G401 (cell line): ENCODE measurements around the gene SCN4A. TPM values are rescaled to one million over a fixed set of nuclear protein-coding genes. Genes with fewer than 3 reads are reported as not detected.
"Not testable (repeated sequence)": the region's sequence is repeated elsewhere in the genome, so short reads cannot be mapped to it uniquely, and the experiment has no call there.

ENCODE experiments used
- DNase-seq: peaks from one replicate; pipeline ENCODE4 v3.0.0-alpha.2; 2015; ENCODE audit warnings: low spot score
- in situ Hi-C: cut with HindIII; loops from 2 replicates; pipeline ENCODE4 v1.10.0; 2016; ENCODE audit warnings: low sequenced_read_pairs, mixed read lengths
- total RNA-seq: library from RNA; depleted of rRNA; stranded (reverse); fragments of >200 nt; shearing (Covaris generic); gene quantifications from 2 replicates; pipeline ENCODE4 v1.2.3, GENCODE V29; 2014

Gene SCN4A
- total RNA-seq, 1 experiment from 2014 or later: not detected

DNA sequence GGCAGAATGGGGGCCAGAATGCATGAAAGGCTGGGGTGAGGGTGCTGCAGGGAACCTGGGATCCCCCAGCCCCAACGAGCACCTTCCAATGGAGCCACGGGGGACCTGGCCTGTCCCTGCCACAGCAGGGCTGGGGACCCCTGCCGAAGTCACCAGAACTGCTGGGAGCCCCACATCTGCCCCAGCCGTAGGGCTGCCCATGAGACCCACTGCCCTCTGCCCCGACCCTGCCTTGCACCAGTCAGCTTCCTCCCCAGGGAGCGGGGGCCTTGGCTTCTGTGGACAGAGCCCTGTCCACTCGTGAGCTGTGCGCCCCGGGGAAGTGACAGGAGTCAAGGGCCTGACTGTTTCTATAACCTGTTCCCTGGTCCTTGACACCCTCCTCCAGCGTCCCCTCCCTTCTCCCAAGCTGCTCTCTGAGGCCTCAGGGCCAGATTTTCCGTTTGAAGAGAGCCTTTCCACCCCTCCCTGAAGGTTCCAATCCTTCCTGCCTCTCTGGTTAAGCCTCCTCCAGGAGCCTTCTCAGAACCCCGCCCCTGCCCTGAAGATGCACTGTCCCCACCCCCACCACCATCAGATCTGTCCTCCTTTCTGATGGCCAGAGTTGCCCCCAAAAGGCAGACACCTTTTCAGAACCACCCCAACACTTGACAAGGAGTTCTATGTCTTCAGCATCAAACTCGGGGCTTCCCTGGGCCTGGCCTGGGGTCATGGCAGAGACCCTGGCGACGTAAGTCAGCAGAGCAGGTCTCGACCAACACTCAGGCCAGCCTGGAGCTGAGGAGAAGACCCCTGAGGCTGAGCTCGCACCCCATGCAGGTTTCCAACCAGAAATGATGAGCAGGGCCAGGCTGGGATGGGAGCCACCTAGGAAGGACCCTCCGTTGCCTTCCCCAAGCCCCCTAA is 14.8 kb upstream of the SCN4A start:
- in situ Hi-C loops: no loop called here
- no peak for DNase-seq

DNA sequence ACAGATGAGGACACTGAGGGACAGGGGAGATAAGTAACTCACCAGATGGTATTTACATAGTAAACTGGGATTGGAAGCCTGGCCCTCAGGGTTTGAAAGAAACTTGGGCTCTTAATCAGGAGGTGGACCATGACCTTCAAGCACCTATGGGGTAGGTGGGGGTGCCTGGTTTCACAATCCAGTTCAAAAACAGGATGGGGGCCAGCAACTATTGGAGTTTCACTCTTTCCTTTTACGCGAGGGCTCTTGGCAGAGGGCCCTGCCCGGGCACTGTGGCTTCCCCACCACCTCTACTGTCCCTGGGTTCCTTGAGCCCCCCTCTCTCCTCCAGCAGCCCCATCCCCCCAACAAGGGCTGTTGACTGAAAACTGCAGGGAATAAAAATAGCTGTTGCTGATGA is 14.1 kb upstream of the SCN4A start:
- DNase-seq: no peak
- in situ Hi-C loops: no loop called here

- no peak for DNase-seq
- in situ Hi-C loops: no loop called here
Measured at GRCh38 chr17:63985387-63986140, 12.8 kb upstream of the SCN4A start.

GRCh38 chr17:63984651-63985386 is 12.1 kb upstream of the SCN4A start:
- no peak for DNase-seq
- in situ Hi-C loops: no loop called here

- in situ Hi-C loops: no loop called here
- DNase-seq: no peak
Measured at GRCh38 chr17:63984236-63984635, 11.5 kb upstream of the SCN4A start.

GRCh38 chr17:63983320-63983719 is 10.6 kb upstream of the SCN4A start:
- in situ Hi-C loops: no loop called here

GRCh38 chr17:63982641-63983040 is 9.9 kb upstream of the SCN4A start:
- DNase-seq, in situ Hi-C loops: not testable (repeated sequence)

More at GRCh38 chr17:63983320-63983719, 10.6 kb upstream of the SCN4A start:
- DNase-seq: no peak

DNA sequence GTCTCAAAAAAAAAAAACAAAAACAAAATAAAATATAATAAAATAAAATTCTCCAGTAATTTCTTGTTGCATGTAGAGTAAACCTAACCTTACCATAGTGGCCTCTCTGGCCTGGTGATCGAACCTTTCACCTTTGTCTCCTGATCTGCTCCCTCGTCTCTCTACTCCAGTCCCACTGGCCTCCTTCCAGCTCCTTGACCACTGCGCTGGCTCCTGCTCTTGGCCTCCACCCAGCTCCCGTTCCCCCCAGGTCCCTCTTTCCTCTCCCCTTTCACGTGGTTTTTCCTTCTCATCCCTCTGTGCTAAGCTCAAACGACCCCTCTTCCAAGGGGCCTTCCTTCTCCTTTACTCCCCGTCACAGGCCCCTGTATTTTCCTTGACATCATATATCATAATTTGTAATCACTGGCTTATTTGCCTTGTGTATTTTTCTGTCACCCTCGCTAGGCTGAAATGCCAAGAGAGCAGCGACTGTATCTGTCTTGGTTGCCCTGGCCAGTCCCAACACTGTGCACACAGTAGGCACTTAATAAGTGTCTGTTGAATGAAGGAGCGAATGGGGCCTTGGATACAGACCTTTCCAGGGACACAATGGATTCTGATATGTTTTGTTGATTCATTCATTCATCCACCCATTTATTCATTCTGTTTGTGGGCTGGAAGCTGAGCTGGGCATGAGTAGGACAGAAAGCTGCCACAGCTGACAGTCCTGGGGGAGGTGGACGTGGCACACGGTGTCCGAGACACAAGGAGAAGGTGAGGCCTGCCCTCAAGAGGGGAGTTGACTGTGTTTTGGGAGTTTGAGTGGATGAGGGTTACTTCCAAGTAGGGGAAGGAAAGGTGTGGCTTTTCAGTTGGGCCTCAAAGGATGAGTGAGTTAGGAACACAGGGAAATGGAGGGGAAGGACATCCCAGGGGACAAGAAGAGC is 5.8 kb upstream of the SCN4A start:
- in situ Hi-C loops: no loop called here
- no peak for DNase-seq

DNA sequence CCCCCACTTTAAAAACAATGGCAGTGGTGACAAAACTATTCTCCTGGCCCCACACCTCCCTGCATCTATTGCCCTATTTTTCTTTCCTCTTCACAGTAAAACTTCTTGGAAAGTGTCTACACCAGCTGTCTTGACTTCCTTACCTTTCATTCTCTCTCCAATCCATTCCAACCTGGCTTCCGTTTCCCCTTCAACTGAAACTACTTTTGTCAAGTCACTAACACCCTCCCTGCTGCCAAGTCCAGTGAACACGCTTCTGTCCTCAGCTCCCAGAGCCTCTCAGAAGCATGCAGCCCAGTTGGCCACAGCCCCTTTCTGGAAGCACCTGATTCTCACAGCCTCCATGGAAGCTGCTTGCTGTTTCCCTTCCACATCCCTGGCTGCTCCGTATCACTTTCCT is 4.0 kb upstream of the SCN4A start:
- in situ Hi-C loops: no loop called here
- DNase-seq: no peak

DNA sequence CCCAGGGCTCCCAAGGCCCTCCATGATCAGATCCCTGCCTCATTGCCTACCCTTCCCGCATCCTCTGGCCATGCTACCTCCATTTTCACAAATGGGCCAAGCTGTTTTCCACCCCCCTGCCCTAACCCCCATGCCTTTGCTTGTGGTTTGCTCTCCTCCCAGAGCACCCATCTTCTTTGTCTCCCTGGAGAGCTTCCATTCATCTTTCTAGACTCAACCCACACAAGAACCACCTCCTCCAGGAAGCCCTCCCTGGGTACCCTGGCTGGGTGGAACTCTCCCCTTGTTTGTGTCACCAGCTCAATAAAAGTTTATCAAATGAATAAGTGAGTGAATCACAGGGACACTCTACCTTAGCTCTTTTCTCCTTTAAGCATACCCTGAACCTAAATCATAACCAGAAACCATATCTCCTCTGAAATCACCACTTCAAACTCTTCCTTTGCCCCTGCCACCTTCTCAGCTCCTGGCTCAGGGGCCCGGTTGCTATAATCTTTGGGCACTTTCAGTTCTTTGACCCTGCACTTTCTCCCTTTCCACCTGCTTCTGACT is 2.9 kb upstream of the SCN4A start:
- no peak for DNase-seq
- in situ Hi-C loops: no loop called here

DNA sequence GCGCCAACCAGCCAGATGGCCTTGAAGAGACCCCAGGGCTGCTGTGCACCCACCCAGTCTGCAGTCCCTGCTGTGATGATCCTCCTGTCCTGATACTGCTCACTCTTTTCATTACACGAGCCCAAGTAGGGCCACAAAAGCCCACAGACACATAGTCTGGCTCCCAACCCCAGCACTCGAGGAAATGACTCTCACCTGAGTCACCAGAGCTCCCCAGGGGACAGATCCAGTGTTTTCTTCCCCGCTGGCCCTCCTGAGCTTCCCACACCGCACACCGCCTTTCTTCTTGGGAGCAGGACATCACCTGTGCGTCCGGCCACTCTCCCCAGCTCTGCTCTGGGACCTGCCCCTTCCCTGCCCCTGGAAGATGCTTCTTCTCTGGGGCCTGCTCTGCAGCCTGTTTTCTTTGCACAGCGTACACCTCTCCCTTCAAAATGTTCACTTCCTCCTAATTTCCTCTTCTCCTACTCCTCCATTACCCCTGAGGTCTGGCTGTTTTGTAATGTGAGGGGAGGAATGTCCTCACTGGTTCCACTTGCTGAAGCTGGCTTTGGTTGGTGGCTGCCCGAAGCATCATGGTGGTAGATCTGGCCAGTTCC is 2.0 kb upstream of the SCN4A start:
- in situ Hi-C loops: no loop called here
- DNase-seq: no peak

GRCh38 chr17:63973930-63974593 is 1.3 kb upstream of the SCN4A start:
- DNase-seq: no peak
- in situ Hi-C loops: no loop called here

DNA sequence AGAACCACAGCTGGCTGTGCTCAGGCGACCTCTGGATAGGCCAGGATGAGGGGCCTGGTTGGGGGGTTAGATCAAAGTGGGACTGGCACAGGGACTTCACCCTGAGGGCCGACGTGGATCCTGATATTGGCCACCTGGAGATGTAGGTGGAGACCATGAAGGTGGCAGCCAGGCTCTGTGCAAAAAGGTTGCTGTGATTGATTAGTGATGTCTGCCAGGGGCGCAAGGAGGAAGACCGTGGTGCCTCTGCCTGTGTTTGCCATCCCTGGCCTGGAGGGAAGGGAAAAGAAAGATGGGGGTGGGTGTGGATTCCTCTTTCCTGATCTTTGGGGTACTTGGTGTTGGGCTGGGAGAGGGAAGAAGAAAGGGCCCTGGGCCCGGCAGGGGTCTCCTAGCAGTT is 529 bp upstream of the SCN4A start:
- in situ Hi-C loops: no loop called here
- DNase-seq: no peak

DNA sequence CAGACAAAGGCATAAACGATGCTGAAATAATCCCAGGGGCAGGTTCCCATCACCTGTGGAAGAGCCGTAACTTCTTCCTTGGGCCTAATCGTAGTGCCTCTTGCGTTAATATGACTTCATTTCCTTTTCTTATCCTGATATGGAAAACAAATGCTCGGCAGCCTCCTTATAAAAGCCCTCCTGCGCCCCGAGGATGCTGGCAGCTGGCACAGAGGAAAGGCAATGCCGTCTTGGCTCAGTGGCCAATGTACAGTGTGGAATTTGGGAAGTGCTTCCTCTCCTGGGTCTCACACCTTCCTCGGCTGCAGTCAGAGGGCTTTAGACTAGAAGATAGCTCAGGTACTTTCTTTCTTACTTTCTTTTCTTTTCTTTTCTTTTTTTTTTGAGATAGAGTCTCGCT is 3.4 kb downstream of the SCN4A start:
- in situ Hi-C loops: no loop called here
- DNase-seq: no peak

- in situ Hi-C loops: no loop called here
Measured at GRCh38 chr17:63967953-63968352, 4.8 kb downstream of the SCN4A start.

GRCh38 chr17:63966646-63967264 is 6.0 kb downstream of the SCN4A start:
- in situ Hi-C loops: no loop called here
- DNase-seq: no peak

More at GRCh38 chr17:63967953-63968352, 4.8 kb downstream of the SCN4A start:
- no peak for DNase-seq

GRCh38 chr17:63963123-63963522 is 9.6 kb downstream of the SCN4A start:
- no peak for DNase-seq
- in situ Hi-C loops: no loop called here
